ENCODE data around the gene GPR39. TPM values are rescaled to one million over a fixed set of nuclear protein-coding genes. Genes with fewer than 3 reads are reported as not detected.

The GPR39 gene
- total RNA-seq, 1 experiment from 2014 or later = 0.50 TPM

GRCh38 chr2:132557694-132558093 is 141.1 kb downstream of the GPR39 start:
- H3K4me2 ChIP-seq (ENCODE audit: insufficient read depth, insufficient read length, low read length) = no peak overlapping the region
- H3K4me1 ChIP-seq (ENCODE audit: insufficient read depth, low read length) = no peaks in the 10 kb centered on the region
- H4K5ac ChIP-seq (ENCODE audit: insufficient read length, low read depth, low read length) = no peak overlapping the region
- WGBS (ENCODE audit: extremely low coverage, insufficient read length, low lambda C conversion rate) = no CpG with 5 or more reads among the region's 9 CpGs
- no peak overlapping the region; a peak in 1 of 5 replicates for H3K4me3 Mint-ChIP-seq
- H3K23ac ChIP-seq (ENCODE audit: insufficient read length, low read depth, low read length) = no peak overlapping the region
- no peaks in the 10 kb centered on the region; the same call in 1 of the 2 replicates for H3K27me3 Mint-ChIP-seq (ENCODE audit: low read depth)
- H3K9ac ChIP-seq (ENCODE audit: extremely low read depth, insufficient read length, low read length) = no peak overlapping the region
- no peak overlapping the region for H4K8ac ChIP-seq (replicated peaks; ENCODE audit: insufficient read length, low read depth, low read length)
- no peak overlapping the region for H3K27ac Mint-ChIP-seq
- H3K27ac ChIP-seq (ENCODE audit: insufficient read length, low read depth, low read length) = no peak overlapping the region
- TF ChIP-seq, protein P1, sequence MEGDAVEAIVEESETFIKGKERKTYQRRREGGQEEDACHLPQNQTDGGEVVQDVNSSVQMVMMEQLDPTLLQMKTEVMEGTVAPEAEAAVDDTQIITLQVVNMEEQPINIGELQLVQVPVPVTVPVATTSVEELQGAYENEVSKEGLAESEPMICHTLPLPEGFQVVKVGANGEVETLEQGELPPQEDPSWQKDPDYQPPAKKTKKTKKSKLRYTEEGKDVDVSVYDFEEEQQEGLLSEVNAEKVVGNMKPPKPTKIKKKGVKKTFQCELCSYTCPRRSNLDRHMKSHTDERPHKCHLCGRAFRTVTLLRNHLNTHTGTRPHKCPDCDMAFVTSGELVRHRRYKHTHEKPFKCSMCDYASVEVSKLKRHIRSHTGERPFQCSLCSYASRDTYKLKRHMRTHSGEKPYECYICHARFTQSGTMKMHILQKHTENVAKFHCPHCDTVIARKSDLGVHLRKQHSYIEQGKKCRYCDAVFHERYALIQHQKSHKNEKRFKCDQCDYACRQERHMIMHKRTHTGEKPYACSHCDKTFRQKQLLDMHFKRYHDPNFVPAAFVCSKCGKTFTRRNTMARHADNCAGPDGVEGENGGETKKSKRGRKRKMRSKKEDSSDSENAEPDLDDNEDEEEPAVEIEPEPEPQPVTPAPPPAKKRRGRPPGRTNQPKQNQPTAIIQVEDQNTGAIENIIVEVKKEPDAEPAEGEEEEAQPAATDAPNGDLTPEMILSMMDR (conservative IDR thresholded peaks at IDR 0.05) = no peak
- no peaks in the 10 kb centered on the region for H3K23me2 ChIP-seq (ENCODE audit: insufficient read length, low read depth, low read length, poor library complexity, severe bottlenecking)
- no peaks in the 10 kb centered on the region; a peak in 1 of 7 replicates for H3K36me3 Mint-ChIP-seq (ENCODE audit: insufficient read depth in 1 of 3, low read depth in 3 of 3)
- H4K20me1 ChIP-seq (ENCODE audit: control insufficient read depth, insufficient read depth, insufficient read length) = no peaks in the 10 kb centered on the region
- H3K14ac ChIP-seq (ENCODE audit: insufficient read depth, low read length) = no peak overlapping the region
- no peaks in the 10 kb centered on the region for H3K27me3 ChIP-seq (ENCODE audit: insufficient read depth, low read length)
- no peak overlapping the region for H4K91ac ChIP-seq (ENCODE audit: insufficient read length, low read depth, low read length)
- H3K9me3 ChIP-seq (ENCODE audit: control insufficient read depth, low read depth, low read length) = no peaks in the 10 kb centered on the region
- no peak overlapping the region for H2BK120ac ChIP-seq (ENCODE audit: low read depth, low read length, poor library complexity, severe bottlenecking)
- no peak overlapping the region for H3K56ac ChIP-seq (ENCODE audit: insufficient read length, low read depth, low read length)
- H3K4ac ChIP-seq (ENCODE audit: low read depth, low read length) = no peak overlapping the region
- no peak overlapping the region for H2AK5ac ChIP-seq (ENCODE audit: insufficient read length, low read length)
- H3K18ac ChIP-seq (ENCODE audit: insufficient read length, low read depth, low read length) = no peak overlapping the region
- no peak overlapping the region for H2AFZ ChIP-seq (ENCODE audit: low read length)
- no peaks in the 10 kb centered on the region for H3K79me2 ChIP-seq (ENCODE audit: insufficient read depth, low read length)
- no peak overlapping the region for H2BK12ac ChIP-seq (ENCODE audit: insufficient read length, low read depth, low read length)
- H2BK15ac ChIP-seq (ENCODE audit: low read depth, low read length) = no peak overlapping the region
- peaks cover 10 to 11% of the 10 kb centered on the region in 2 experiments for H3K4me1 Mint-ChIP-seq
- no peak overlapping the region for H2BK20ac ChIP-seq (ENCODE audit: low read depth, low read length, poor library complexity, severe bottlenecking)
- H2BK5ac ChIP-seq (ENCODE audit: insufficient read length, low read length) = no peak overlapping the region
- DNase-seq = no peak
- H3K9me3 Mint-ChIP-seq = no peaks in the 10 kb centered on the region; a peak in 1 of 5 replicates
- no peak overlapping the region for H3T11ph ChIP-seq (ENCODE audit: low read length)
- H3K79me1 ChIP-seq (ENCODE audit: insufficient read depth, low read depth, low read length, poor library complexity, severe bottlenecking) = no peaks in the 10 kb centered on the region

Data from H9 (cell line).